ENCODE data around the gene ANO9.

Gene ANO9

DNA sequence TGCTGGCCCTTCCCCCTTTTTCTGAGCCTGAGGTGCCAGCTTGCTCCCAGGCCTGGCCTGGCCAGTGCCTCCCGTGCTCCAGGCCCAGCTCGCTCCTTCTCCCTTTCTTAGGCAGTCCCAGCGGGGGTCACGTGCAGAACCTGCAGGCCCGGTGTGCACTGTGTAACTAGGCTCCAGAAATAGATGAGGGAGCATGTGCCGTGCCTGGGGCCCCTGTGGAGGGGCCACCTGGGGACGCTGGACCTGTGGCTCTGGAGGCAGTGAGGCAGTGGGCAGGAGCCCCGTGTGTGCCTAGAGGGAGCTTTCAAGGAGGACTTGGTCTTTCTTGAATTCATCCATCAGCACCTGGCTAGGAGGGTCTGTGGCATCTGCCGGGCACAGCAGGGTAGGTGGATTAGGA is 19.8 kb upstream of the ANO9 start:
- no peaks in the 10 kb centered on the region for H3K27me3 ChIP-seq (ENCODE audit: insufficient read depth, low read length)
- H2BK12ac ChIP-seq (ENCODE audit: low read length): no peak overlapping the region
- peak overlapping the region; percentile 58 for H2AK5ac ChIP-seq (ENCODE audit: low read length)
- peaks cover 35 to 38% of the 10 kb centered on the region in 2 experiments for H3K36me3 ChIP-seq (ENCODE audit: control insufficient read depth in 1 of 2, insufficient read depth in 2 of 2, low read length in 2 of 2)
- peak overlapping the region; percentile 67 for H4K91ac ChIP-seq (ENCODE audit: low read depth, low read length)
- H3K79me2 ChIP-seq (ENCODE audit: control insufficient read depth, insufficient read depth, low read length, poor library complexity): peaks cover 10% of the 10 kb centered on the region
- H3K18ac ChIP-seq (ENCODE audit: low read length): peak overlapping the region; percentile 25
- no peak overlapping the region for H4K8ac ChIP-seq (ENCODE audit: low read depth, low read length)
- no peak overlapping the region for H3K9ac ChIP-seq (ENCODE audit: low read length)
- DNase-seq: no peak
- no peak overlapping the region for H4K12ac ChIP-seq (ENCODE audit: low read depth, low read length)
- peak overlapping the region; percentile 7 for H3K14ac ChIP-seq (ENCODE audit: low read length)
- peak overlapping the region; percentile 59 for H3K4ac ChIP-seq (ENCODE audit: low read depth, low read length)
- no CpG with 5 or more reads among the region's 9 CpGs for WGBS (ENCODE audit: extremely low coverage, insufficient coverage, insufficient read length)
- H2AFZ ChIP-seq (ENCODE audit: insufficient read depth, low read length, poor library complexity): no peak overlapping the region
- H2BK5ac ChIP-seq (ENCODE audit: low read depth, low read length, poor library complexity): no peak overlapping the region
- H3K27ac ChIP-seq (ENCODE audit: low read depth, low read length): no peak overlapping the region
- no peak overlapping the region for H3K4me2 ChIP-seq (ENCODE audit: low read length)
- no peak overlapping the region for H3K4me3 ChIP-seq (ENCODE audit: low read depth, low read length)
- H2BK120ac ChIP-seq (ENCODE audit: insufficient read depth, low read length, poor library complexity): no peak overlapping the region
- H3K4me1 ChIP-seq (ENCODE audit: control insufficient read depth in 1 of 2, insufficient read depth in 2 of 2, low read length in 2 of 2): peaks cover 23 to 39% of the 10 kb centered on the region in 2 experiments
- no peak overlapping the region for H3K23ac ChIP-seq (ENCODE audit: low read length)
- no peaks in the 10 kb centered on the region for H3K9me3 ChIP-seq (ENCODE audit: insufficient read depth, low read depth, low read length)
- peaks cover 16% of the 10 kb centered on the region for H3K79me1 ChIP-seq (ENCODE audit: low read length)

DNA sequence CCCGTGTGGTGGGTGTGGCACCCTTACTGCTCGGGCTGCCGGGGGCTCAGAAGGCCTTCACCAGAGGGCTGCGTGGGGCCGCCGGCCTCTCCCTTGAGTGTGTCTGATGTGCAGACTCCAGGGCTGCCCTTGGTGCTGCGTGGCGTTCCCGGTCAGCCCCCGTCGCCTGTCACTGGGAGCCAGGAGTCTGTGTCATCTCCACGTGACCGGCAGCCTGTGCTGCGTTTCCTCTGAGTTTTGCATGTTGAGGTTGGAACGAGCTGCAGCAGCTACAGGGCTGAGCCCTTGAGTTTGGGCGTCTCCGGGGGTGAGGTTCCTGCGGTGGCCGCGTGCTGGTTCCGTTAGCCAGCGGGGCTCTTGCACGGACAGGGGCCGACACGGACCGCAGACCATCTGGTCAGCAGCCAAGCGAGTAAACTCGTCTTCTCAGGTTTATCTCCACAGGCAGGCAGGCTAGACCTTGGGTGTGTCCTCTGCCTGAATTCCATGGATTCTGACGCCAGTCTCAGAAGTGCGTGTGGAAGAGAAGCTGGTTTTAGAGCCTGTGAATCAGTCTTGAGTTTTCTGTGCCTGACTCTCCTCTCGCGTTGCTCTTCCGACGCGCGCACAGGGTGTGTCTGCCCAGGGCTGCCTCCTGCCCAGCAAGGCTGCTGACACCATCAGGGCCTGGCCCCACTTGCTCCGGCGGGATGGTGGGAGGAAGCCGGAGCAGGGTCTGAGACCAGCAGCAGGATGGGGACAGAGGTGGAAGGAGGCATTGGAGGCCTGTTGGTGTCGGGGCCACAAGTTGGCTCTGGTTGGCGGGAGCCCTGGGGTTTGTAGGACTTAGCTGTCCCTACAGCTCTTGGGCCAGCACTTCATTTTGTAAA is 18.8 kb upstream of the ANO9 start:
- Histone ChIP-seq H2BK120ac (ENCODE audit: insufficient read depth, low read length, poor library complexity) (peak overlapping the region; percentile 73), H4K12ac (ENCODE audit: low read depth, low read length) (peak overlapping the region; percentile 80), H3K27ac (ENCODE audit: low read depth, low read length) (peak overlapping the region; percentile 48), H3K4me2 (ENCODE audit: low read length) (no peak overlapping the region), H3K14ac (ENCODE audit: low read length) (peak overlapping the region; percentile 77), H3K4ac (ENCODE audit: low read depth, low read length) (peak overlapping the region; percentile 51), H3K36me3 (ENCODE audit: control insufficient read depth in 1 of 2, insufficient read depth in 2 of 2, low read length in 2 of 2) (peaks cover 37 to 41% of the 10 kb centered on the region in 2 experiments), H2BK12ac (ENCODE audit: low read length) (peak overlapping the region; percentile 20), H3K9ac (ENCODE audit: low read length) (no peak overlapping the region), H3K4me1 (ENCODE audit: control insufficient read depth in 1 of 2, insufficient read depth in 2 of 2, low read length in 2 of 2) (peaks cover 18 to 32% of the 10 kb centered on the region in 2 experiments), H2AFZ (ENCODE audit: insufficient read depth, low read length, poor library complexity) (no peak overlapping the region), H3K4me3 (ENCODE audit: low read depth, low read length) (no peak overlapping the region), H3K79me2 (ENCODE audit: control insufficient read depth, insufficient read depth, low read length, poor library complexity) (peaks cover 10% of the 10 kb centered on the region), H4K8ac (ENCODE audit: low read depth, low read length) (peak overlapping the region; percentile 63), H3K79me1 (ENCODE audit: low read length) (peaks cover 12% of the 10 kb centered on the region), H4K91ac (ENCODE audit: low read depth, low read length) (peak overlapping the region; percentile 67), H3K27me3 (ENCODE audit: insufficient read depth, low read length) (no peaks in the 10 kb centered on the region), H2BK5ac (ENCODE audit: low read depth, low read length, poor library complexity) (peak overlapping the region; percentile 54), H3K9me3 (ENCODE audit: insufficient read depth, low read depth, low read length) (no peaks in the 10 kb centered on the region), H3K23ac (ENCODE audit: low read length) (no peak overlapping the region), H3K18ac (ENCODE audit: low read length) (peak overlapping the region; percentile 73), H2AK5ac (ENCODE audit: low read length) (peak overlapping the region; percentile 92)
- DNase-seq: peak; percentile 91 to 94
- no CpG with 5 or more reads among the region's 41 CpGs for WGBS (ENCODE audit: extremely low coverage, insufficient coverage, insufficient read length)

DNA sequence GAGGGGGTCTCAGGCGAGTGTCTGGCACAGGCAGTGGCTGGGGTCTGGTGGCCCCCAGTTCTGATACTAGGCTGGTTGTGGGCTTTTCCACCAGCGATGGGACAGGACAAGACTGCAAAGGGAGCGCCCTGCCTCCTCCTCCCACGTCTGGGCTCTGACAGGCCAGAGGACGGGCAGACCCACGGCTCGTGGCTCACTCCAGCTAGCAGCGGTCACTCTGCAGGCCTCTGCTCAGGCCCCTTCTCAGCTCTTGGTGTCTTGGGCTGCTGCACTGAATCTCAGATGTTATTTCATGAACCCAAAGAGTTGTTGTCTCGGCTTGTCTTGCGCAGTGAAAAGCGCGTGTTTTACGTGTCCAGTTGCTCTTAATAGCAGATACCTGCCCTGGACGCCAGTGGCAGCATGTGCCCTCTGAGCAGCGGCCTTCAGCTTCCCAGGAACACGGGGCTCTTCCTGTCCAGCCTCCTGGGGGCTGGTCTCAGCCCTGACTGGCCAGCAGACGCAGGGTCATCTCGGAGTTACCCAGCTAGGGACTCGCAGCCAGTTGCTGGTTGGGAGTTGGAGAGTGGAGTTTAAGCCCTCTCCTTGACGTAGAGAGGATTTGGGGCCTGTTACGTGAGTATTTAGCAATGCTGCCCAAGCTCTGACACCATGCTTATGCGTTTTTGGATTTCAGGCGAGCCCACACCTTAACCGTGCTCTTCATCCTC is 17.9 kb upstream of the ANO9 start:
- DNase-seq: peak; percentile 69 to 73
- H2BK5ac ChIP-seq (ENCODE audit: low read depth, low read length, poor library complexity): no peak overlapping the region
- H3K4me2 ChIP-seq (ENCODE audit: low read length): no peak overlapping the region
- no peaks in the 10 kb centered on the region for H3K27me3 ChIP-seq (ENCODE audit: insufficient read depth, low read length)
- no peak overlapping the region for H2BK12ac ChIP-seq (ENCODE audit: low read length)
- H3K18ac ChIP-seq (ENCODE audit: low read length): peak overlapping the region; percentile 24
- no peak overlapping the region for H3K4ac ChIP-seq (ENCODE audit: low read depth, low read length)
- no peak overlapping the region for H3K4me3 ChIP-seq (ENCODE audit: low read depth, low read length)
- H4K8ac ChIP-seq (ENCODE audit: low read depth, low read length): no peak overlapping the region
- H3K27ac ChIP-seq (ENCODE audit: low read depth, low read length): peak overlapping the region; percentile 48
- no peak overlapping the region for H3K9ac ChIP-seq (ENCODE audit: low read length)
- H2AK5ac ChIP-seq (ENCODE audit: low read length): no peak overlapping the region
- H3K4me1 ChIP-seq (ENCODE audit: control insufficient read depth in 1 of 2, insufficient read depth in 2 of 2, low read length in 2 of 2): peaks cover 13 to 25% of the 10 kb centered on the region in 2 experiments
- no CpG with 5 or more reads among the region's 24 CpGs for WGBS (ENCODE audit: extremely low coverage, insufficient coverage, insufficient read length)
- peaks cover 41 to 42% of the 10 kb centered on the region in 2 experiments for H3K36me3 ChIP-seq (ENCODE audit: control insufficient read depth in 1 of 2, insufficient read depth in 2 of 2, low read length in 2 of 2)
- peak overlapping the region; percentile 3 for H4K91ac ChIP-seq (ENCODE audit: low read depth, low read length)
- peaks cover 12% of the 10 kb centered on the region for H3K79me2 ChIP-seq (ENCODE audit: control insufficient read depth, insufficient read depth, low read length, poor library complexity)
- H3K14ac ChIP-seq (ENCODE audit: low read length): peak overlapping the region; percentile 5
- H2AFZ ChIP-seq (ENCODE audit: insufficient read depth, low read length, poor library complexity): no peak overlapping the region
- no peak overlapping the region for H2BK120ac ChIP-seq (ENCODE audit: insufficient read depth, low read length, poor library complexity)
- peaks cover 3% of the 10 kb centered on the region for H3K9me3 ChIP-seq (ENCODE audit: insufficient read depth, low read depth, low read length)
- no peak overlapping the region for H3K23ac ChIP-seq (ENCODE audit: low read length)
- H4K12ac ChIP-seq (ENCODE audit: low read depth, low read length): no peak overlapping the region
- peaks cover 11% of the 10 kb centered on the region for H3K79me1 ChIP-seq (ENCODE audit: low read length)

DNA sequence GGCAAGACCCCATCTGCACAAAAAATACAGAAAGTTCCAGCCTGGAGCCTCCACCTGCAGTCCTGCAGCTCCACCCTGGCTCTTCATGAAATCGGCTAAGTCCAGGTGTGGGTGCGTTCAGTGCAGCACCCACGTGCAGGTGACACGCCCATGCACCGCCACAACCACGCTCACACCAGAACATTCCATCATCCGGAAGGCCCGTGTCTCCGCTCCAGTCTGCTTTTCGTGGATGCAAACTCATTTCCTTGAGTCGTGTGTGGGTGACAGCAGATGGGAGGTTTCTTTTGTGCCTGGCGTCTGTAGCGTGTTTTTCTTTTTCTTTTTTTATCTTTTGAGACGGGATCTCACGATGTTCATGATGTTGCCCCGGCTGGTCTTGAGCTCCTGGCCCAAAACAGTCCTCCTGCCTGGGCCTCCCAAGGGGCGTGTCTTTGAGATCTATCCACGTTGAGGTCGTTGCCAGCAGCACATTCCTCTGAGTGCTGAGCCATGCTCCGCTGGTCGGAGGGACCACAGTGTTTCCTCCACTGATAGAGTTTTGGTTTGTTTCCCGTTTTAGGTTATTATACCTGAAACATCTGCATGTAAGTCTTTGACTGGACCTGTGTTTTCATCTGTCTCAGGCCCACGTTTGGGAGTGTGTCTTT is 15.4 kb upstream of the ANO9 start:
- H3K4me3 ChIP-seq (ENCODE audit: low read depth, low read length): peak overlapping the region; percentile 42
- no peak overlapping the region for H2BK120ac ChIP-seq (ENCODE audit: insufficient read depth, low read length, poor library complexity)
- no CpG with 5 or more reads among the region's 23 CpGs for WGBS (ENCODE audit: extremely low coverage, insufficient coverage, insufficient read length)
- H3K79me1 ChIP-seq (ENCODE audit: low read length): peaks cover 11% of the 10 kb centered on the region
- no peak overlapping the region for H4K12ac ChIP-seq (ENCODE audit: low read depth, low read length)
- H3K36me3 ChIP-seq (ENCODE audit: control insufficient read depth in 1 of 2, insufficient read depth in 2 of 2, low read length in 2 of 2): peaks cover 49 to 57% of the 10 kb centered on the region in 2 experiments
- no peak overlapping the region for H3K23ac ChIP-seq (ENCODE audit: low read length)
- no peak overlapping the region for H3K9ac ChIP-seq (ENCODE audit: low read length)
- H2BK12ac ChIP-seq (ENCODE audit: low read length): no peak overlapping the region
- H4K91ac ChIP-seq (ENCODE audit: low read depth, low read length): no peak overlapping the region
- no peak overlapping the region for H3K14ac ChIP-seq (ENCODE audit: low read length)
- H2BK5ac ChIP-seq (ENCODE audit: low read depth, low read length, poor library complexity): no peak overlapping the region
- H3K4me2 ChIP-seq (ENCODE audit: low read length): no peak overlapping the region
- peaks cover 13 to 22% of the 10 kb centered on the region in 2 experiments for H3K4me1 ChIP-seq (ENCODE audit: control insufficient read depth in 1 of 2, insufficient read depth in 2 of 2, low read length in 2 of 2)
- peaks cover 10% of the 10 kb centered on the region for H3K79me2 ChIP-seq (ENCODE audit: control insufficient read depth, insufficient read depth, low read length, poor library complexity)
- no peak overlapping the region for H3K27ac ChIP-seq (ENCODE audit: low read depth, low read length)
- no peak overlapping the region for H2AK5ac ChIP-seq (ENCODE audit: low read length)
- peaks cover 3% of the 10 kb centered on the region for H3K9me3 ChIP-seq (ENCODE audit: insufficient read depth, low read depth, low read length)
- no peaks in the 10 kb centered on the region for H3K27me3 ChIP-seq (ENCODE audit: insufficient read depth, low read length)
- H4K8ac ChIP-seq (ENCODE audit: low read depth, low read length): no peak overlapping the region
- no peak overlapping the region for H3K4ac ChIP-seq (ENCODE audit: low read depth, low read length)
- H2AFZ ChIP-seq (ENCODE audit: insufficient read depth, low read length, poor library complexity): no peak overlapping the region
- no peak for DNase-seq
- H3K18ac ChIP-seq (ENCODE audit: low read length): no peak overlapping the region
